ENCODE data around the gene HBG1.

HBG1 gene

GRCh38 chr11:5266609-5267008 is 17.0 kb upstream of the HBG1 start:
- Histone ChIP-seq H3K4me1 (ENCODE audit: control insufficient read depth, insufficient read depth, low read length) (no peaks in the 10 kb centered on the region), H3K27ac (ENCODE audit: extremely low read depth, low read depth, low read length) (no peak overlapping the region), H3K4me3 (ENCODE audit: low read depth, low read length) (no peak overlapping the region), H3K9me3 (ENCODE audit: control insufficient read depth, insufficient read depth, low read depth, low read length) (no peaks in the 10 kb centered on the region), H3K36me3 (ENCODE audit: control insufficient read depth in 2 of 2, insufficient read depth in 1 of 2, low read length in 2 of 2) (no peaks in the 10 kb centered on the region)
- TF ChIP-seq ZNF138 (tag by site-specific recombination; IDR thresholded peaks at IDR 0.05; ENCODE audit: borderline replicate concordance) (no peak), ZBTB21 (tag by site-specific recombination; IDR thresholded peaks at IDR 0.05) (no peak), GLIS1 (tag by site-specific recombination; IDR thresholded peaks at IDR 0.05) (no peak), ZNF560 (tag by site-specific recombination; IDR thresholded peaks at IDR 0.05; ENCODE audit: borderline replicate concordance) (no peak), ZNF223 (tag by site-specific recombination; IDR thresholded peaks at IDR 0.05) (no peak), ZNF133 (tag by site-specific recombination; IDR thresholded peaks at IDR 0.05) (no peak), ZNF214 (tag by site-specific recombination; IDR thresholded peaks at IDR 0.05; ENCODE audit: borderline replicate concordance) (no peak), OSR2 (tag by site-specific recombination; IDR thresholded peaks at IDR 0.05) (no peak), ZNF2 (tag by site-specific recombination; IDR thresholded peaks at IDR 0.05) (no peak), ZNF792 (tag by site-specific recombination; IDR thresholded peaks at IDR 0.05) (no peak), ZBTB20 (tag by site-specific recombination; IDR thresholded peaks at IDR 0.05) (no peak)
- TF ChIP-seq, protein P1, sequence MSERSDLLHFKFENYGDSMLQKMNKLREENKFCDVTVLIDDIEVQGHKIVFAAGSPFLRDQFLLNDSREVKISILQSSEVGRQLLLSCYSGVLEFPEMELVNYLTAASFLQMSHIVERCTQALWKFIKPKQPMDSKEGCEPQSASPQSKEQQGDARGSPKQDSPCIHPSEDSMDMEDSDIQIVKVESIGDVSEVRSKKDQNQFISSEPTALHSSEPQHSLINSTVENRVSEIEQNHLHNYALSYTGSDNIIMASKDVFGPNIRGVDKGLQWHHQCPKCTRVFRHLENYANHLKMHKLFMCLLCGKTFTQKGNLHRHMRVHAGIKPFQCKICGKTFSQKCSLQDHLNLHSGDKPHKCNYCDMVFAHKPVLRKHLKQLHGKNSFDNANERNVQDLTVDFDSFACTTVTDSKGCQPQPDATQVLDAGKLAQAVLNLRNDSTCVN (tag by site-specific recombination; optimal IDR thresholded peaks at IDR 0.05), result no peak
- CTCF ChIA-PET, result no interaction called here
- POLR2A ChIA-PET, result no interaction called here

DNA sequence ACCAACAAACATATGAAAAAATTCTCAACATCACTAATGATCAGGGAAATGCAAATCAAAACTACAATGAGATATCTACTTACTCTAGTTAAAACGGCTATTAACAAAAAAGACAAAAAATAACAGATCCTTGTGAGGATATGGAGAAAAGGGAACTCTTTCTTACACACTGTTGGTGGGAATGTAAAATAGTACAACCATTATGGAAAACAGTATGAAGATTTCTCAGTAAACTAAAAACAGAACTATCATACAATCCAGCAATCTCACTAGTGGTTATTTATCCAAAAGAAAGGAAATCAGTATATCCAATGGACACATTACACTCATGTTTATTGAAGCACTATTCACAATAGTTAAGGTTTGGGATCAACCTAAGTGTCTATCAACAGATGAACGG is 16.2 kb upstream of the HBG1 start:
- no peak overlapping the region for H3K27ac ChIP-seq (ENCODE audit: extremely low read depth, low read depth, low read length)
- no peaks in the 10 kb centered on the region for H3K36me3 ChIP-seq (ENCODE audit: control insufficient read depth in 2 of 2, insufficient read depth in 1 of 2, low read length in 2 of 2)
- no peaks in the 10 kb centered on the region for H3K9me3 ChIP-seq (ENCODE audit: control insufficient read depth, insufficient read depth, low read depth, low read length)
- no peak for TF ChIP-seq ZNF639 (tag by site-specific recombination; IDR thresholded peaks at IDR 0.05)
- TF ChIP-seq ZFP37 (tag by site-specific recombination; IDR thresholded peaks at IDR 0.05), result no peak
- TF ChIP-seq WT1 (tag by site-specific recombination; IDR thresholded peaks at IDR 0.05), result no peak
- no peak for TF ChIP-seq ZEB2 (tag by site-specific recombination; IDR thresholded peaks at IDR 0.05)
- no peak overlapping the region for H3K4me3 ChIP-seq (ENCODE audit: low read depth, low read length)
- no peaks in the 10 kb centered on the region for H3K4me1 ChIP-seq (ENCODE audit: control insufficient read depth, insufficient read depth, low read length)
- CTCF ChIA-PET, result no interaction called here
- POLR2A ChIA-PET, result no interaction called here

- no peaks in the 10 kb centered on the region for H3K9me3 ChIP-seq (ENCODE audit: control insufficient read depth, insufficient read depth, low read depth, low read length)
- no peaks in the 10 kb centered on the region for H3K36me3 ChIP-seq (ENCODE audit: control insufficient read depth in 2 of 2, insufficient read depth in 1 of 2, low read length in 2 of 2)
- no peaks in the 10 kb centered on the region for H3K4me1 ChIP-seq (ENCODE audit: control insufficient read depth, insufficient read depth, low read length)
- POLR2A ChIA-PET, result no interaction called here
- no peak overlapping the region for H3K4me3 ChIP-seq (ENCODE audit: low read depth, low read length)
- H3K27ac ChIP-seq (ENCODE audit: extremely low read depth, low read depth, low read length), result no peak overlapping the region
- CTCF ChIA-PET, result interaction anchor here (1.7 kb wide), 1 partner anchor 32 kb away, joined by 4 read pairs; no protein-coding TSS in a partner anchor
- TF ChIP-seq ZNF624 (tag by site-specific recombination; IDR thresholded peaks at IDR 0.05), result no peak
- no peak for TF ChIP-seq ZNF292 (tag by site-specific recombination; IDR thresholded peaks at IDR 0.05; ENCODE audit: borderline replicate concordance, low read depth)
- TF ChIP-seq ZNF830 (tag by site-specific recombination; IDR thresholded peaks at IDR 0.05; ENCODE audit: low read depth), result no peak
- no peak for TF ChIP-seq ZFP69B (tag by site-specific recombination; IDR thresholded peaks at IDR 0.05)
- no peak for TF ChIP-seq EGR2 (tag by site-specific recombination; IDR thresholded peaks at IDR 0.05; ENCODE audit: low read depth)
- no peak for TF ChIP-seq FEZF1 (tag by site-specific recombination; IDR thresholded peaks at IDR 0.05)
- no peak for TF ChIP-seq ZNF274 (IDR thresholded peaks at IDR 0.05; ENCODE audit: low read length)
- no peak for TF ChIP-seq ZNF274 (tag by site-specific recombination; IDR thresholded peaks at IDR 0.05; ENCODE audit: borderline replicate concordance)
- TF ChIP-seq ZNF416 (tag by site-specific recombination; IDR thresholded peaks at IDR 0.05), result no peak
- no peak for TF ChIP-seq KLF7 (tag by site-specific recombination; IDR thresholded peaks at IDR 0.05; ENCODE audit: borderline replicate concordance)
- TF ChIP-seq ZNF529 (tag by site-specific recombination; IDR thresholded peaks at IDR 0.05; ENCODE audit: insufficient replicate concordance), result no peak
- TF ChIP-seq ZNF23 (tag by site-specific recombination; IDR thresholded peaks at IDR 0.05; ENCODE audit: borderline replicate concordance), result no peak
- TF ChIP-seq ZNF571 (tag by site-specific recombination; IDR thresholded peaks at IDR 0.05), result no peak
- TF ChIP-seq ZBTB49 (tag by site-specific recombination; IDR thresholded peaks at IDR 0.05; ENCODE audit: low read depth), result no peak
Measured at GRCh38 chr11:5258543-5259262, 9.0 kb upstream of the HBG1 start.
